ENCODE measurements around the gene LCA5L. TPM values are rescaled to one million over a fixed set of nuclear protein-coding genes. Genes with fewer than 3 reads are reported as not detected.
"Not testable (repeated sequence)": the region's sequence is repeated elsewhere in the genome, so short reads cannot be mapped to it uniquely, and the experiment has no call there.

LCA5L gene
- total RNA-seq, 1 experiment from 2014 or later: 1.5 TPM

DNA sequence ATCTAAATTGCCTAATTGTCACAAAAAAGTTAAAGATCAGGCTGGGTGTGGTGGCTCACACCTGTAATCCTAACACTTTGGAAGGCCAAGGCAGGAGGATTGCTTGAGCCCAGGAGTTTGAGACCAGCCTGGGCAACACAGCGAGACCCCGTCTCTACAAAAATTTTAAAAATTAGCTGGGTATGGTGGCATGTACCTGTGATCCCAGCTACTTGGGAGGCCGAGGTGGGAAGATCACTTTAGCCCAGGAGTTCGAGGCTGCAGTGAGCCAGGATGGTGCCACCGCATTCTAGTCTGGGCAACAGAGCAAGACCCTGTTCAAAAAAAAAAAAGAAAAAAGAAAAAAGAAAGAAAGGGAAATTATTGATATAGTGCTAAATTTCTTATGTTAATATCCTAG is 26.4 kb downstream of the LCA5L start:
- DNase-seq (ENCODE audit: low read depth, low spot score); in situ Hi-C loops (cut with HindIII; ENCODE audit: low pct_unique_long_range_greater_than_20kb, low sequenced_read_pairs): not testable (repeated sequence)

DNA sequence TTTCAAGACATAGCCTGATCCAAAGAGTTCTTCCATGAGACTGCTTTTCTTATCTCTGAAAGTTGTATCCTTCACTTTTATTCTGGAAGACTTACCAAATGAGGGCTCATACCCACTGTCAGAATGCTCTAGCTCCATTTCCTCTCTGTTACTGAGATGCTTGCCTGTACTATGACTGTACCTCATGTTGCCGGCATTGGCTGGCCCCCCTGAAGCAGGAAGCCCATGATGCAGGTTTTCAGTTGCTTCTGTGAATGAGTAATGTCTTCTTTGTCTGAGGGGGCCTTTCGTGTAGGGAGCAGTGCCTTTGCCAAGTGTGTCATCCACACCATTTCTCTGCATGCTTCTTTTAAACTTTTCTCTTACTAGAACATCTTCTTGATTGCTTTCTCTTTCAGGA is 39.5 kb downstream of the LCA5L start:
- no peak for DNase-seq (ENCODE audit: low read depth, low spot score)
- in situ Hi-C loops (cut with HindIII; ENCODE audit: low pct_unique_long_range_greater_than_20kb, low sequenced_read_pairs): no loop called here

DNA sequence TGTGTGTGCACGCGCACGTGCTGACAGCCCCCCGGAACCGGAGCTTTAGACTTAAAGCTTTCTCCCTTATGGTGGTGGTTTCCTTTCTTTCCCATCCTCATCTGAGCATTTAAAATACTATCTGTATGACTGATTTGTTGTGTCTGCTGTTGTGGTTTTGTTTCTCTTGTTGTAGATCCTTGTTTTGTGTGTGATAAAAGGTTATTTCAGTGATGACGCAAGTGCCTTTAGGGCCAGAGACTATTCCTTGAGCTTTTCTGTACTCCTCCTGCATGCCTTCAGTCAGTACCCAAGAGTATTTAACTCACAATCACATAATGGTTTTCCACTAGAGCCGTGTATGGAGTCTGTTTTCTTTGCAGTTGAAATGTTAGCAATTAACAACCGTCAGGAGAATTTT is 45.4 kb downstream of the LCA5L start:
- DNase-seq (ENCODE audit: low read depth, low spot score): no peak
- in situ Hi-C loops (cut with HindIII; ENCODE audit: low pct_unique_long_range_greater_than_20kb, low sequenced_read_pairs): no loop called here

DNA sequence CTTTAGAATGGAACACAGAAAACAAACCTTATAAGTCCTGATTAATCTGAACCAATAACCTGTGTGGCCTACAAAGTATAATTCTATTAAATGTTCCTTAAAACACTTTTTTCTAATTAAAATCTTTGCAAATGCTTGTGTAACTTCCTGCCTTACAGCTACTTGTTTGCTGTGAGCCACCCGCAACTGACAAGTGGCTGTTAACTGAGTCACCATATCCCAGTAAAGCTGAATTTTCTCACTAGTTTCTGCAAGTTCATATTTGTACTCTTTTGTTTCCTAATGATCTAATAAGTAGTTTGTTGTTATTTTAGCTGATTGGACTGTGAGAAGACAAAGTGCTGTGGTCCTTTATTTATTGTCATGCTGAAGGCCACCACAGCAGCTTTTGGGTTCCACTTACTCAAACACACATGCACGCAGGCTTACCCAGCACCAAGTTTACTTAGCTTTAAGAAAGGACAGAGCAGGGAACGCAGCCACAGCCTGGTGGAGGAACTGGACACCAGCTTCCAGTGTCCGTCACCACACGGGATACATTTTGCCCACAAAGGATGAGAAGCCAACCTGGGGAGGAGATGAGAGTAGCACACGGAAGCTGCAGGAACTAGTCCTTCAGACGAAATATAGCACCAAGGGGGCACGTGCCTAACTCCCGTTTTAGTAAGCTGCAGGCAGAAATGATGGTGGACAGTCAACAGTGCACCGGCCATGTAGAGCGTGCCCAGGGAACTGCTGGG is 47.8 kb downstream of the LCA5L start:
- DNase-seq (ENCODE audit: low read depth, low spot score): no peak
- in situ Hi-C loops (cut with HindIII; ENCODE audit: low pct_unique_long_range_greater_than_20kb, low sequenced_read_pairs): no loop called here

DNA sequence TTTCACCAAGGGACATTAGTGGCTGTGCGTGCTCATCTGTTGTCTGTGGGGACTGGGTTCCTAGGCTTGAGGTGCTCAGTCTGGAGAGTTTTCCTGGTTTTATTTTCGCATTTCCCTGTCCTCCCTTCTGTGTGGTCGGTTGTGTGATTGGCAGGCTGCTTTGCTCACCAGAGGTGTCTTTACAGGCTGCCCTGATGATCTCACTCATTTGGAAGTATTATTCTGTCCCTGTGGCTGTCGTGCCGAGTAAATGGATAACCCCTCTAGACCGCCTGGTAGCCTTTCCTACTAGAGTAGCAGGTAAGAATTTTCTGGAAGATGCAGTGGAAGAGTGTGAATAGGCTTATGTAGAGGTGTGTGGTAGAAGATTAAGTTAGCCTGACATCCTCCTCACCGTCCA is 52.6 kb downstream of the LCA5L start:
- in situ Hi-C loops (cut with HindIII; ENCODE audit: low pct_unique_long_range_greater_than_20kb, low sequenced_read_pairs): no loop called here
- DNase-seq (ENCODE audit: low read depth, low spot score): no peak

DNA sequence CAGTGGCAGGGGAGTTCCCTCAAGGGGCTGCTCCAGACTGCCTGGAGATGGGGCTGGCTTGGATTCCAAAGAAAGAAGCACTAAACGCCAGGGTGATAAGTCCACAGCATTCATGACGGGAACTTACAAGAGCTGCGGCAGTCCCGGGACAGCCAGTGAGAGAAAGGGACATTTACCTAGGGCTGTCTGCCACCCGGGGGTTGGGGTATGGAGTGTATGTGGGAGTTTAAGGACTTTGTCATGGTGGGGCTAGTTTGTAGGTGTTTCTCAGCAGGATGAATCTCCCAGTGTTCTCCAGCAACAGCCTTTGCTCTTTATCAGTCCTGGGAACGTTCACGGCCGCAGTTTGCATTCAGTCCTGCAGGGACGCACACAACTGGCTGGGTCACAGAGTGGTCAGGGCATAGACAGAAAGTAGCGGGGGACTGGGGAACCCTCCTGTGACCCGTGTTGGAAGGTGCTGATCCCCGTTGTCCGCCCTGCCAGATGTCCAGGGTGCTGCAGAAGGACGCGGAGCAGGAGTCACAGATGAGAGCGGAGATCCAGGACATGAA is 55.3 kb downstream of the LCA5L start:
- in situ Hi-C loops (cut with HindIII; ENCODE audit: low pct_unique_long_range_greater_than_20kb, low sequenced_read_pairs): no loop called here
- DNase-seq (ENCODE audit: low read depth, low spot score): no peak

DNA sequence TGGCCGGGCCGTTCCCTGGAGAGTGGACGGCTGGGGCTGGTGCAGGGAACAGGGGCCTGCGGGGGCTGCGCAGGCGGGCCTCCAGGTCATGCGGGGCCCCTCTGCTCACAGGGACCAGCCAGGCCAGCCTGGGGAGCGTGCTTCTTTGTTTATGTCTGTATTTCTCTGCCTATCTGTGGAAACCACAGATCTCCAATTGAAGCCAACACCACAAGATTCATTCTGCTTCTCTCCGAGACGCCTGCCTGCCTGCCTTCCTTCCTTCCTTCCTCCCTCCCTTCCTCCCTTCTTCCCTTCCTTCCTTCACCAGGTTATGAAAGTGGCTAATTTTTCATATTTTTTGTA is 56.8 kb downstream of the LCA5L start:
- in situ Hi-C loops (cut with HindIII; ENCODE audit: low pct_unique_long_range_greater_than_20kb, low sequenced_read_pairs): no loop called here
- DNase-seq (ENCODE audit: low read depth, low spot score): no peak

DNA sequence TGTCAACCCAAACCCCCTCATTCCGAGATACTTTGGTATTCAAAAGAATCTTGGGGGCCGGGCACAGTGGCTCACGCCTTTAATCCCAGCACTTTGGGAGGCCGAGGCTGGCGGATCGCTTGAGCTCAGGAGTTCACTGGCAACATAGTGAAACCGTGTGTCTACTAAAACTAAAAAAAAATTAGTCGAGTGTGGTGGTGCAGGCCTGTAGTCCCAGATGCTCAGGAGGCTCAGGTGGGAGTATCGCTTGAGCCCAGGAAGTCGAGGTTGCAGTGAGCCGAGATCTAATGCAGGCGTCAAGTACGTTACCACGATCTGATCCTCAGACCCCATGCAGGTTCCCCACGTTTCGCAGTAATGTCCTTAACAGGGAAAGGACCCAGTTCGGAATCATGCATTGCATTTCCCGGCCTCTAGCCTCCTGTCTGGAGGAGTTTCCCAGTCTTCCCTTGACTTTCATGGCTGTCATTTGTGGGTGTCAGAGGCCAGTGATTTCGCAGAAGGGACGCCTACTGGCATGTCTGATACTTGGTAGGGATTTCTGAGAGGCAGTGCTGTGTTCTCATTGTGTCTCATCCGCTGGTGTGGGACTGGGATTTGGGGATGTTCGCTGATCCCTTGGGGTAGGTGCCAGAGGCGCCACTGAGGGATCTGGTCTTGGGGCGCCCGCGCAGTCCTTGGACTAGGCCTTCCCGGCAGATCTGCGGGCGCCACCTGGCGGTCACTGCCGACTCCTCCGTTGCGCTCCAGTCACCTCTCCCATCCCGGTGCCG is 57.4 kb downstream of the LCA5L start:
- in situ Hi-C loops (cut with HindIII; ENCODE audit: low pct_unique_long_range_greater_than_20kb, low sequenced_read_pairs): no loop called here
- DNase-seq (ENCODE audit: low read depth, low spot score): peak; percentile 74

DNA sequence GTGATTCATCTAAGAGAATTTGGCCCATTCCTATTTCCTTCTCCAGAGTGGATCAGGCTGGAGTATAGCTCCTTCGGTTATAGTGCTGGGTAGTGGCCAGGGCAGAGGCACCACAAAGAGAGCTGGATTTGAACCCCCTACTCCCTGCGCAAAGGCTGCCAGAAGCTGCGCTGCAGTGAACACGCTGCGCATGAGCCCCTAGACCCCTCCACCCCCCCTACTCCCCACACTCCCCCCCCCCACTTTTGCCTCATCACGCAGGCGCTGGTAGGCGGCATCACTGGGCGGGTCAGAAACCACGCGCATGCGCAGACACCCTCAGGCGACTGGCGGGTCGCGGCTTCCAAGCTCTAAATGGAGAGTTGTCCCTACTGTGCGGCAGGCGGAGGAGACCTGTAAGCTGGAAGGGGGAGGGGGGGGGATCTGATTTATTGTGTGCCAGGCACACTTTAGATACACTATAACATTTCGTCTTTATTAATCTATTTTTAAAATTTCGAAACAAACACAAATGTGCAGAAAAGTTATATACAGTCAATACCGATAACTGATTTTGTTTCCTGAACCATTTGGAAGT is 58.0 kb downstream of the LCA5L start:
- in situ Hi-C loops (cut with HindIII; ENCODE audit: low pct_unique_long_range_greater_than_20kb, low sequenced_read_pairs): no loop called here
- DNase-seq (ENCODE audit: low read depth, low spot score): peak; percentile 87

DNA sequence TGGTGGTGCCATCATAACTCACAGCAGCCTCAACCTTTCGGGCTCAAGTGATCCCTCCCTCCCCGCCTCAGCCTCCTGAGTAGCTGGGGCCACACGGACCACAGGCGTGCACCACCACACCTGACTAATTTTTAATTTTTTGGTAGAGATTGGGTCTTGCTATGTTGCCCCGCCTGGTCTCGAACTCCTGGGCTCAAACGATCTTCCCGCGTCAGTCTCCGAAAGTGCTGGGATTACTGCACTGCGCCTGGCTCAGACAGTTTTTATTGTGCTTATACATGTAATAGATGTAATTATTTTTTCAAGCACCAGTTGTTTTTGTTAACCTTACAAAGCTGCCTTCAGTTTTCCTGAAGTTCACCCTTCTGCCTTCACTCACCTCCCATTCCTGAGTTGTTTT is 58.7 kb downstream of the LCA5L start:
- no peak for DNase-seq (ENCODE audit: low read depth, low spot score)
- in situ Hi-C loops (cut with HindIII; ENCODE audit: low pct_unique_long_range_greater_than_20kb, low sequenced_read_pairs): no loop called here

DNA sequence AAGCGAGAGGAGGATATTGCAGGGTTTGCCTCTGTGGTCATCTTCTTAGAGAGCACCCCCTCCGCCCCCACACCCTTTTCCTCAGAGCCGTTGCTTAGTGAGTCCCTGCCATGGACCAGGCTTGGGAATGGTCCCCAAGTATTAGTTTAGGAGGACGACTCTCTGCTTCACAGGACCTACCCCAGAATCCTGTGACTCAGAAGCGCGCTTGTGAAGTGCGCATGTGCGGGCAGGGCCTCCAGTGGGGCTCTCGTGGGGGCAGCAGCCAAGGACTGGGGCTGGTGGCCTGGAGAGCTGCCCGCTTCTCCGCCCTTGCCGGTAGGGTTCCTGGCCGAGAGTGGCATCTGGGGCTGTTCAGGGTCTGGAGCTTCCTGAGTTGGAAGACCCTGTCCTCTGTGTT is 59.4 kb downstream of the LCA5L start:
- peak; percentile 21 for DNase-seq (ENCODE audit: low read depth, low spot score)
- in situ Hi-C loops (cut with HindIII; ENCODE audit: low pct_unique_long_range_greater_than_20kb, low sequenced_read_pairs): no loop called here

DNA sequence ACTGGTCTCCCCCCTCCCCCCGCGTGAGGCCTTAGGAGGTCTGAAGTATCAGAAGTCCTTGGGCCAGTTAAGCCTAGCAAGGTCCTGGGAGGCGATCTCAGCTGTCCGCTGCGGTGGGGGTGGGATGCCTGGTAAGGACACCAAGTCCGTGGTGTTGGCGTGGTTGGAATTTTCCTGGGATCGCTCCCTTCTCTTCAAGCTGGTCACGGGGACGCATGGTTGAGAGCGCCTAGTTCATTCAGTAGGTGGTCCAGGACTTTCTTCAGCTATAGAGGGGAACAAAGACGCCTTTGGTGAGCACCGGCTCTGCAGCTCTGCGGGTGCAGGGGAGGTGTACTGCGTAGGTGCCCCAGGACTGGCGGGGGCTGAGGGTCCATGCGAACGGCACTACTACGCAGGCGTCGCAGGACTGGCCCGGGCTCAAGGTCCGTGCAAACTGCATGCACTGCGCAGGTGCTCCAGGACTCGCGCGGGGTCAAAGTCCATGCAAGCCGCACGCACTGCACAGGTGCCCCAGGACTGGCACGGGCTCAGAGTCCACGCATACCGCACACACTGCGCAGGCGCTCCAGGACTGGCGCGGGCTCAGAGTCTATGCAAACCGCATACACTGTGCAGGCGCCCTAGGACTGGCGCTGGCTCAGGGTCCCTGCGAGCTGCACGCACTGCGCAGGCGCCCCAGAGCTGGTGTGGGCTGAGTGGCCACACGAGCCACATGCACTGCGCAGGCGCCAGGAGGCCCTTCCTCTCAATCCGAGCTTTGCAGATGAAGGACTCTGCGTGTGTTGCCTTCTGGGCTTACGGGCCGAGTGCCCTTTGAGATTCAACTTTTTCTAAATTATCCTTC is 60.1 kb downstream of the LCA5L start:
- in situ Hi-C loops (cut with HindIII; ENCODE audit: low pct_unique_long_range_greater_than_20kb, low sequenced_read_pairs): no loop called here
- DNase-seq (ENCODE audit: low read depth, low spot score): peak; percentile 74

DNA sequence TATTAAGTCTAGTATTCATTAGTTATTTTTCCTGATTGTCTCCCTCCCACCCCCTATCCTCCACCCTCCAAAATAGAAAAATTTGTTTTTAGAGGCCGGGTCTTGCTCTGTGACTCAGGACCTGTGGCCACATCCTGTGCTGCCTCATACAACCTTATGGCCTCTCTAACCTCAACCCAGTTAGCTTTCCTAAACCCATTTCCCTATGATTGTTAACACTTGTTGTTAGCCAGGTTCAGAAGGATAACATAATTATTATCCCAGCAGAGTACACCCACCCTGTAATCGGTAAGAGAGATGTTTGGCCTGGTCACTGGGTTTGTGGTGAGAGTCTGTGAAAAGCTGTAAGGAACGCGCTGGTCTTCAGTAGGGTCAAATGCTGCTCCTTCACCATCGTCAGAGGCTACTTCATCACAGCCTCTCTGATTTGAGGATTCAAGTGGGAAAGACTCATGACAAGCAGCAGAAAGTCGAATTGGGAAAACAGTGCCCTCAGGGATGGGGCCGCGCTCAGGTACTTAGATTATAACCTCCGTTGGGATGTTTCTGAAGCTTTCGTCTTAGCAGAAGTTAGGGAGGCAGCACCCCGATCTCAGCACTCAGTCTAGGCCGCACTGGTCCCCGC is 60.8 kb downstream of the LCA5L start:
- in situ Hi-C loops (cut with HindIII; ENCODE audit: low pct_unique_long_range_greater_than_20kb, low sequenced_read_pairs): no loop called here
- no peak for DNase-seq (ENCODE audit: low read depth, low spot score)

DNA sequence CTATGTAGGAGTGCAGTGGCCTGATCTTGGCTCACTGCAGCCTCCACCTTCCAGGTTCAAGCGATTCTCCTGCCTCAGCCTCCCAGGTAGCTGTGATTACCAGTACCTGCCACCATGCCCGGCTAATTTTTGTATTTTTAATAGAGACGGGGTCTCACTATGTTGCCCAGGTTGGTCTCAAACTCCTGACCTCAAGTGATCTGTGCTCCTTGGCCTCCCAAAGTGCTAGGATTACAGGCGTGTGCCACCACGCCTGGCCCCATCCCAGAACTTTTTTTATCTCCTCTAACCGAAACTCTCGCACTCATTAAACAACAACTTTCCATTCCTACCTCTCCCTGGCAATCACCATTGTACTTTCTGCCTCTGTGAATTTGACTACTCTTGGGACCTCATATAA is 63.5 kb downstream of the LCA5L start:
- DNase-seq (ENCODE audit: low read depth, low spot score); in situ Hi-C loops (cut with HindIII; ENCODE audit: low pct_unique_long_range_greater_than_20kb, low sequenced_read_pairs): not testable (repeated sequence)

DNA sequence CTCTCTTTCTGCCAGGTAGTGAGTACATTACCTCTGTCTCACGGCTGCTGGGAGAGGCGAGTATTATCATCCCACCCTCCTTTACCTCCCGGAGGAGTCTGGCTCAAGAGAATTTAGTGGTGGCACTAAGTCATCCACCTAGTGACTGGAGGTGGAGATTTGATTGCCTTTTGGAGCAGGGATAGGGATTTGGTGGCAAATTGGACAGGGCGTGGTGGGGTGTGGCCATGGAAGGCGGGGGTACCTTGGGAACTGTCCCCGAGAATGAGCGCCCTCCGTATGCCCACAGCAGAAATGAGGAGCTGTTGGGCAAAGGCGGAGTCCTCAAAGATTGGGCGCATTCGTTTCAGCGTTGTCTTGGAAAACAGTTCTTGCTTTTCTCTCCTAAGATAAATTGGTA is 64.6 kb downstream of the LCA5L start:
- DNase-seq (ENCODE audit: low read depth, low spot score): no peak
- in situ Hi-C loops (cut with HindIII; ENCODE audit: low pct_unique_long_range_greater_than_20kb, low sequenced_read_pairs): no loop called here

DNA sequence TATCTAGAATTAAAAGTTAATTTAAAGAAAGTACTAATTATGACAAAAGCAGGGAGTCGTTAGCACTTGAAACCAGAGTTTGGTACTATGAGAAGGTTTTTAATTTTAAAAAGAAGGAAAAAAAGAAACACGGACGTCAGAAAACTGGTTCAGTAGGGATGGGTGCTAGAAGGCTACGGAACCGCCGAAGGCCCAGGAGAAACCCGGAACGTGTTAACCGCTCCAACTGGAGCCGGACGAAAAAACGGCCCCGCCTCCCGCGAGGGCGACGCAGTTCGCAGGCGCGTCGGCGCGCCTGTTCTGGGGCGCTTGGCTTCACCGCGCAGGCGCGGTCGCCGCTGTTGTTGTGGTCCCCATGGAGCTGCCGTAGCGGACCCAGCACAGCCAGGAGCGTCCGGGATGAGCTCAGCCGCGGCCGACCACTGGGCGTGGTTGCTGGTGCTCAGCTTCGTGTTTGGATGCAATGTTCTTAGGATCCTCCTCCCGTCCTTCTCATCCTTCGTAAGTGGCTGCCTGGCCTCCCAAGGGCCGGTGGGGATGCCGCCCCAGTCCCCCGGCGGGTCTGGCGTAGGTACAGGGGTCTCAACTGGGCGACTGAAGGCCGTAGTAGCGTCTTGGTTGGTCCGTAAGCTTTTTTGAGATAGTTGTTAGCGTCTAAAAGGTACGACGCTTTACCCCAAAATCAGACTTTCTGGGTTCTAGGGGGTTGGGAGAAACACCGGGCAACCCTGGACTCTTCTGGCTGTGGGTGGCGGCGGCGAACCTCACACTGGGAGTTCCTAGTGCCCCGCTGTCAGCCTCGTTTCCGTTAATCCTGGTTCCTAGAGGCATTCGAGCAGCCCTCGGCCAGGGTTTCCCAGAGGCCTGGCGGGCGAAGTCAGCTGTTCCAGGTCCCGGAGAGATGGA is 65.3 kb downstream of the LCA5L start:
- in situ Hi-C loops (cut with HindIII; ENCODE audit: low pct_unique_long_range_greater_than_20kb, low sequenced_read_pairs): no loop called here

More for the DNA sequence above, 65.3 kb downstream of the LCA5L start:
- DNase-seq (ENCODE audit: low read depth, low spot score): peak; percentile 87
